ENCODE results near the gene CARD11.
"Not testable (repeated sequence)": the region's sequence is repeated elsewhere in the genome, so short reads cannot be mapped to it uniquely, and the experiment has no call there.

CARD11 gene

GRCh38 chr7:2920956-2921652, 122.6 kb downstream of the CARD11 start:
- no peak for DNase-seq (ENCODE audit: insufficient read length)
- TF ChIP-seq TAF1 (IDR thresholded peaks at IDR 0.05; ENCODE audit: borderline replicate concordance, low read depth, low read length) (no peak), POLR2A (IDR thresholded peaks at IDR 0.05; ENCODE audit: low read depth, low read length) (no peak), POLR2AphosphoS5 (IDR thresholded peaks at IDR 0.05; ENCODE audit: low read depth, low read length) (no peak)
- no peak for FAIRE-seq

- not testable (repeated sequence) for FAIRE-seq; DNase-seq (ENCODE audit: insufficient read length)
Observed at GRCh38 chr7:2920480-2920879, 123.2 kb downstream of the CARD11 start.

GRCh38 chr7:2920041-2920440, 123.6 kb downstream of the CARD11 start:
- no peak for TF ChIP-seq POLR2AphosphoS5 (IDR thresholded peaks at IDR 0.05; ENCODE audit: low read depth, low read length)
- TF ChIP-seq TAF1 (IDR thresholded peaks at IDR 0.05; ENCODE audit: borderline replicate concordance, low read depth, low read length), result no peak
- TF ChIP-seq POLR2A (IDR thresholded peaks at IDR 0.05; ENCODE audit: low read depth, low read length), result no peak
- DNase-seq (ENCODE audit: insufficient read length), result no peak
- no peak for FAIRE-seq

- no peak for DNase-seq (ENCODE audit: insufficient read length)
- FAIRE-seq, result no peak
- TF ChIP-seq POLR2A (IDR thresholded peaks at IDR 0.05; ENCODE audit: low read depth, low read length) (no peak), POLR2AphosphoS5 (IDR thresholded peaks at IDR 0.05; ENCODE audit: low read depth, low read length) (no peak), TAF1 (IDR thresholded peaks at IDR 0.05; ENCODE audit: borderline replicate concordance, low read depth, low read length) (no peak)
Observed at GRCh38 chr7:2919256-2919655, 124.4 kb downstream of the CARD11 start.

- FAIRE-seq (no peak), DNase-seq (ENCODE audit: insufficient read length) (no peak)
- TF ChIP-seq TAF1 (IDR thresholded peaks at IDR 0.05; ENCODE audit: borderline replicate concordance, low read depth, low read length) (no peak), POLR2AphosphoS5 (IDR thresholded peaks at IDR 0.05; ENCODE audit: low read depth, low read length) (no peak), POLR2A (IDR thresholded peaks at IDR 0.05; ENCODE audit: low read depth, low read length) (no peak)
Observed at GRCh38 chr7:2918406-2918805, 125.3 kb downstream of the CARD11 start.

- TF ChIP-seq POLR2A (IDR thresholded peaks at IDR 0.05; ENCODE audit: low read depth, low read length), result no peak
- TF ChIP-seq POLR2AphosphoS5 (IDR thresholded peaks at IDR 0.05; ENCODE audit: low read depth, low read length), result no peak
- no peak for TF ChIP-seq TAF1 (IDR thresholded peaks at IDR 0.05; ENCODE audit: borderline replicate concordance, low read depth, low read length)
- DNase-seq (ENCODE audit: insufficient read length) (no peak), FAIRE-seq (no peak)
Observed at GRCh38 chr7:2915023-2915422, 128.6 kb downstream of the CARD11 start.

GRCh38 chr7:2913760-2914387, 129.8 kb downstream of the CARD11 start:
- DNase-seq (ENCODE audit: insufficient read length), result no peak
- FAIRE-seq, result no peak
- no peak for TF ChIP-seq TAF1 (IDR thresholded peaks at IDR 0.05; ENCODE audit: borderline replicate concordance, low read depth, low read length)
- TF ChIP-seq POLR2A (IDR thresholded peaks at IDR 0.05; ENCODE audit: low read depth, low read length), result no peak
- TF ChIP-seq POLR2AphosphoS5 (IDR thresholded peaks at IDR 0.05; ENCODE audit: low read depth, low read length), result no peak

- TF ChIP-seq TAF1 (IDR thresholded peaks at IDR 0.05; ENCODE audit: borderline replicate concordance, low read depth, low read length) (no peak), POLR2A (IDR thresholded peaks at IDR 0.05; ENCODE audit: low read depth, low read length) (no peak), POLR2AphosphoS5 (IDR thresholded peaks at IDR 0.05; ENCODE audit: low read depth, low read length) (no peak)
- FAIRE-seq (no peak), DNase-seq (ENCODE audit: insufficient read length) (no peak)
Observed at GRCh38 chr7:2912684-2913439, 130.8 kb downstream of the CARD11 start.

GRCh38 chr7:2911466-2911865, 132.2 kb downstream of the CARD11 start:
- FAIRE-seq (no peak), DNase-seq (ENCODE audit: insufficient read length) (no peak)

GRCh38 chr7:2909471-2910039, 134.1 kb downstream of the CARD11 start:
- DNase-seq (ENCODE audit: insufficient read length) (no peak), FAIRE-seq (no peak)
- TF ChIP-seq POLR2A (IDR thresholded peaks at IDR 0.05; ENCODE audit: low read depth, low read length) (no peak), TAF1 (IDR thresholded peaks at IDR 0.05; ENCODE audit: borderline replicate concordance, low read depth, low read length) (no peak), POLR2AphosphoS5 (IDR thresholded peaks at IDR 0.05; ENCODE audit: low read depth, low read length) (no peak)

More at GRCh38 chr7:2911466-2911865, 132.2 kb downstream of the CARD11 start:
- TF ChIP-seq POLR2AphosphoS5 (IDR thresholded peaks at IDR 0.05; ENCODE audit: low read depth, low read length), result no peak

- no peak for TF ChIP-seq POLR2A (IDR thresholded peaks at IDR 0.05; ENCODE audit: low read depth, low read length)
- DNase-seq (ENCODE audit: insufficient read length) (no peak), FAIRE-seq (no peak)
Observed at GRCh38 chr7:2909043-2909442, 134.6 kb downstream of the CARD11 start.

All from GM12892 (cell line).